ENCODE results near the gene TRIM26. TPM values are rescaled to one million over a fixed set of nuclear protein-coding genes. Genes with fewer than 3 reads are reported as not detected.

The TRIM26 gene
- total and polyA plus RNA-seq, 2 of the 13 experiments (the other 11 are each of a cell fraction or from before 2014, with no cell fraction given) = 27.1 to 38.7 TPM

DNA sequence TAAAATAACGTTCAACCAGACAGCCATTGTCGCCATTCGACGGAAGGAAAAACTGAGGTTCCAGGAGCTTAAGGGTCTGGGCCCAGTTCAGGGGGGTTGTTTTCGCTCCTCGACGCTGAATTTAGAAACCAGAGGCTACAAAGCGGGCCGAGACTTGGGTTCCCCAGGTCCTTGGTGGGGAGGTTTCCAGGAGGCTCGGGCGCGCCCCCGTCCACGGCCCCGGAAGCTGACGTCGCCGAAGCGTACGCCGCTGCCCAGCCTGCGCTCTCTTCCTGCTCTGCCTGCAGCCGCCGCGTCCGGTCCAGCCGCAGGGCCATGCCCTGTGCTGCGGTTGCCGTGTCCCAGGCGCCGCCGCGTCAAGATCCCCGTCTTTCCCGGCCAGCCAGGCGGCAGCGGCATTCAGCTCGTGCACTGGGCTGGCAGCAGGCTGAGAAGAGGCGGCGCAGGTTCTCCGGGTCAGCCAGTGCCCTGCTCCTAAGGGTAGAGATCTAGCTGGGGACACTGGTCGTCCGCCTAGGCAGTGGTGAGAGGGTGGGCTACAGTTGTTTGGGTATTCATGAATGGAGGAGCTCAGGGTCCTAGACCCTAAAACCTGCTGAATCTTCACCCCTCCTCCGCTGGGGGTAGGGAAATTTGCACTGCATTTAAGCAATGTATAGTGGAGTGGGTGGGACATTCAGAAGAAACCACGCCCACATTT is 901 bp upstream of the TRIM26 start (continued):
- TF ChIP-seq, protein P1, sequence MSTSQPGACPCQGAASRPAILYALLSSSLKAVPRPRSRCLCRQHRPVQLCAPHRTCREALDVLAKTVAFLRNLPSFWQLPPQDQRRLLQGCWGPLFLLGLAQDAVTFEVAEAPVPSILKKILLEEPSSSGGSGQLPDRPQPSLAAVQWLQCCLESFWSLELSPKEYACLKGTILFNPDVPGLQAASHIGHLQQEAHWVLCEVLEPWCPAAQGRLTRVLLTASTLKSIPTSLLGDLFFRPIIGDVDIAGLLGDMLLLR (CRISPR knock-in tag; IDR thresholded peaks at IDR 0.05) = peak; percentile 96
- TF ChIP-seq, protein P2, sequence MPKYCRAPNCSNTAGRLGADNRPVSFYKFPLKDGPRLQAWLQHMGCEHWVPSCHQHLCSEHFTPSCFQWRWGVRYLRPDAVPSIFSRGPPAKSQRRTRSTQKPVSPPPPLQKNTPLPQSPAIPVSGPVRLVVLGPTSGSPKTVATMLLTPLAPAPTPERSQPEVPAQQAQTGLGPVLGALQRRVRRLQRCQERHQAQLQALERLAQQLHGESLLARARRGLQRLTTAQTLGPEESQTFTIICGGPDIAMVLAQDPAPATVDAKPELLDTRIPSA (CRISPR knock-in tag; IDR thresholded peaks at IDR 0.05; ENCODE audit: borderline replicate concordance) = no peak; the same call in 1 of the 2 replicates
- 0 out of 2 replicates have a peak, but pooled peaks have one; percentile 12 for TF ChIP-seq CEBPG (CRISPR knock-in tag; IDR thresholded peaks at IDR 0.05)
- peak; percentile 73; the same call in 1 of the 2 replicates for TF ChIP-seq GLI4 (CRISPR knock-in tag; IDR thresholded peaks at IDR 0.05; ENCODE audit: borderline replicate concordance)
- TF ChIP-seq CHD2 (IDR thresholded peaks at IDR 0.05; ENCODE audit: low read depth, low read length) = no peak
- TF ChIP-seq CCAR2 (optimal IDR thresholded peaks at IDR 0.05; ENCODE audit: low read depth, low read length) = peak; percentile 44
- TF ChIP-seq HOXA5 (CRISPR knock-in tag; IDR thresholded peaks at IDR 0.05) = peak; percentile 93
- TF ChIP-seq ZBTB8A (CRISPR knock-in tag; IDR thresholded peaks at IDR 0.05; ENCODE audit: borderline replicate concordance, low read depth) = no peak
- no peak for TF ChIP-seq ZNF615 (CRISPR knock-in tag; IDR thresholded peaks at IDR 0.05; ENCODE audit: borderline replicate concordance)
- TF ChIP-seq FOSL1 (CRISPR knock-in tag; IDR thresholded peaks at IDR 0.05; ENCODE audit: borderline replicate concordance) = peak; percentile 22; the same call in 1 of the 2 replicates
- no peak for TF ChIP-seq MAFG (CRISPR knock-in tag; IDR thresholded peaks at IDR 0.05)
- no peak; the same call in 1 of the 2 replicates for TF ChIP-seq ZNF251 (CRISPR knock-in tag; IDR thresholded peaks at IDR 0.05)
- no peak for TF ChIP-seq SMARCC2 (IDR thresholded peaks at IDR 0.05)
- 0 out of 2 replicates have a peak, but pooled peaks have one; percentile 47 for TF ChIP-seq ELF4 (CRISPR knock-in tag; IDR thresholded peaks at IDR 0.05; ENCODE audit: borderline replicate concordance)
- peak; percentile 85 for TF ChIP-seq CCDC6 (CRISPR knock-in tag; IDR thresholded peaks at IDR 0.05)
- TF ChIP-seq CENPT (CRISPR knock-in tag; IDR thresholded peaks at IDR 0.05; ENCODE audit: low read depth) = no peak
- TF ChIP-seq, protein P3, sequence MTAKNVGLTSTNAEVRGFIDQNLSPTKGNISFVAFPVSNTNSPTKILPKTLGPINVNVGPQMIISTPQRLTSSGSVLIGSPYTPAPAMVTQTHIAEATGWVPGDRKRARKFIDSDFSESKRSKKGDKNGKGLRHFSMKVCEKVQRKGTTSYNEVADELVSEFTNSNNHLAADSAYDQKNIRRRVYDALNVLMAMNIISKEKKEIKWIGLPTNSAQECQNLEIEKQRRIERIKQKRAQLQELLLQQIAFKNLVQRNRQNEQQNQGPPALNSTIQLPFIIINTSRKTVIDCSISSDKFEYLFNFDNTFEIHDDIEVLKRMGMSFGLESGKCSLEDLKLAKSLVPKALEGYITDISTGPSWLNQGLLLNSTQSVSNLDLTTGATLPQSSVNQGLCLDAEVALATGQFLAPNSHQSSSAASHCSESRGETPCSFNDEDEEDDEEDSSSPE (CRISPR knock-in tag; IDR thresholded peaks at IDR 0.05) = 0 out of 2 replicates have a peak, but pooled peaks have one; percentile 45
- TF ChIP-seq RFX5 (IDR thresholded peaks at IDR 0.05; ENCODE audit: low read depth, low read length) = peak; percentile 86
- TF ChIP-seq, protein P4, sequence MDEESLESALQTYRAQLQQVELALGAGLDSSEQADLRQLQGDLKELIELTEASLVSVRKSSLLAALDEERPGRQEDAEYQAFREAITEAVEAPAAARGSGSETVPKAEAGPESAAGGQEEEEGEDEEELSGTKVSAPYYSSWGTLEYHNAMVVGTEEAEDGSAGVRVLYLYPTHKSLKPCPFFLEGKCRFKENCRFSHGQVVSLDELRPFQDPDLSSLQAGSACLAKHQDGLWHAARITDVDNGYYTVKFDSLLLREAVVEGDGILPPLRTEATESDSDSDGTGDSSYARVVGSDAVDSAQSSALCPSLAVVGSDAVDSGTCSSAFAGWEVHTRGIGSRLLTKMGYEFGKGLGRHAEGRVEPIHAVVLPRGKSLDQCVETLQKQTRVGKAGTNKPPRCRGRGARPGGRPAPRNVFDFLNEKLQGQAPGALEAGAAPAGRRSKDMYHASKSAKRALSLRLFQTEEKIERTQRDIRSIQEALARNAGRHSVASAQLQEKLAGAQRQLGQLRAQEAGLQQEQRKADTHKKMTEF (CRISPR knock-in tag; IDR thresholded peaks at IDR 0.05) = peak; percentile 95; the same call in 1 of the 2 replicates
- TF ChIP-seq RFXANK (CRISPR knock-in tag; IDR thresholded peaks at IDR 0.05) = no peak
- peak; percentile 89 for TF ChIP-seq ZNF333 (CRISPR knock-in tag; IDR thresholded peaks at IDR 0.05; ENCODE audit: borderline replicate concordance)
- no peak; the same call in 1 of the 2 replicates for TF ChIP-seq ZNF383 (CRISPR knock-in tag; IDR thresholded peaks at IDR 0.05; ENCODE audit: borderline replicate concordance)
- 0 out of 2 replicates have a peak, but pooled peaks have one; percentile 38 for TF ChIP-seq ZFP36L1 (CRISPR knock-in tag; IDR thresholded peaks at IDR 0.05)
- TF ChIP-seq, protein P5, sequence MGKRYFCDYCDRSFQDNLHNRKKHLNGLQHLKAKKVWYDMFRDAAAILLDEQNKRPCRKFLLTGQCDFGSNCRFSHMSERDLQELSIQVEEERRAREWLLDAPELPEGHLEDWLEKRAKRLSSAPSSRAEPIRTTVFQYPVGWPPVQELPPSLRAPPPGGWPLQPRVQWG (CRISPR knock-in tag; IDR thresholded peaks at IDR 0.05; ENCODE audit: borderline replicate concordance, low read depth) = no peak
- no peak; the same call in 1 of the 2 replicates for TF ChIP-seq ZNF225 (CRISPR knock-in tag; IDR thresholded peaks at IDR 0.05)
- TF ChIP-seq ZNF672 (CRISPR knock-in tag; IDR thresholded peaks at IDR 0.05) = no peak
